Activated naive CD4-positive, alpha-beta T cell treated with anti-CD3 and anti-CD28 coated beads, Interleukin-2, amount 10 ng/mL, durations not matched to agents 7 days and 5 days (primary cell): ENCODE results near the gene BICRA.

Source experiments
- CTCF ChIA-PET: fragments of 350-600 bp; sonication (Branson Sonifier 250); formaldehyde crosslinking; loops from one replicate; lab custom pipeline; 2021; ENCODE audit warnings: antibody characterized with exemption; lab: Charles Lee
- DNase-seq: peaks from one replicate; pipeline ENCODE4 v3.0.0-alpha.2; 2020
- H3K27ac Mint-ChIP-seq: one replicate; pipeline ENCODE4 v1.8.0; 2021; ENCODE audit warnings: mild to moderate bottlenecking, moderate library complexity, mixed read lengths
- H3K27me3 Mint-ChIP-seq: one replicate; pipeline ENCODE4 v1.8.0; 2021; ENCODE audit warnings: mild to moderate bottlenecking, mixed read lengths
- H3K36me3 Mint-ChIP-seq: one replicate; pipeline ENCODE4 v1.8.0; 2021; ENCODE audit warnings: mixed read lengths
- H3K4me1 Mint-ChIP-seq: one replicate; pipeline ENCODE4 v1.8.0; 2021; ENCODE audit warnings: mixed read lengths
- H3K4me3 Mint-ChIP-seq: one replicate; pipeline ENCODE4 v1.8.0; 2021; ENCODE audit warnings: mild to moderate bottlenecking, moderate library complexity, mixed read lengths
- H3K9me3 Mint-ChIP-seq: one replicate; pipeline ENCODE4 v1.8.0; 2021; ENCODE audit warnings: mixed read lengths

Gene BICRA

GRCh38 chr19:47610902-47611301, 2.0 kb downstream of the BICRA start:
- Mint-ChIP-seq H3K36me3 (peaks cover 26% of the 10 kb centered on the region), H3K27ac (peak overlapping the region; percentile 89), H3K4me3 (peak overlapping the region; percentile 90), H3K4me1 (peaks cover 34% of the 10 kb centered on the region), H3K9me3 (no peaks in the 10 kb centered on the region), H3K27me3 (no peaks in the 10 kb centered on the region)
- CTCF ChIA-PET = interaction anchor here (0.6 to 1.0 kb wide), 5 partner anchors 8 to 127 kb away, joined by 3 to 6 read pairs (median 3); partner anchors contain the start of gene KPTN
- DNase-seq = no peak

- Mint-ChIP-seq H3K27ac (no peak overlapping the region), H3K4me1 (peaks cover 25% of the 10 kb centered on the region), H3K9me3 (no peaks in the 10 kb centered on the region), H3K36me3 (peaks cover 17% of the 10 kb centered on the region), H3K4me3 (no peak overlapping the region), H3K27me3 (no peaks in the 10 kb centered on the region)
- CTCF ChIA-PET = no interaction called here
- DNase-seq = no peak
These were observed 4.5 kb downstream of the BICRA start for GRCh38 chr19:47613165-47614020.

- no peak for DNase-seq
- H3K4me3 Mint-ChIP-seq = no peak overlapping the region
- peaks cover 17% of the 10 kb centered on the region for H3K36me3 Mint-ChIP-seq
- H3K4me1 Mint-ChIP-seq = peaks cover 25% of the 10 kb centered on the region
- H3K9me3 Mint-ChIP-seq = no peaks in the 10 kb centered on the region
- H3K27me3 Mint-ChIP-seq = no peaks in the 10 kb centered on the region
- no peak overlapping the region for H3K27ac Mint-ChIP-seq
- CTCF ChIA-PET = no interaction called here
These were observed 5.0 kb downstream of the BICRA start for GRCh38 chr19:47614021-47614295.

- Mint-ChIP-seq H3K9me3 (no peaks in the 10 kb centered on the region), H3K36me3 (peaks cover 16% of the 10 kb centered on the region), H3K4me1 (peaks cover 25% of the 10 kb centered on the region), H3K27me3 (no peaks in the 10 kb centered on the region), H3K27ac (no peak overlapping the region), H3K4me3 (no peak overlapping the region)
- DNase-seq = no peak
- CTCF ChIA-PET = no interaction called here
These were observed 5.6 kb downstream of the BICRA start for GRCh38 chr19:47614559-47614958.

- CTCF ChIA-PET = no interaction called here
These were observed 6.3 kb downstream of the BICRA start for GRCh38 chr19:47615230-47615629.

GRCh38 chr19:47615714-47616113, 6.8 kb downstream of the BICRA start:
- H3K9me3 Mint-ChIP-seq = no peaks in the 10 kb centered on the region
- peaks cover 16% of the 10 kb centered on the region for H3K36me3 Mint-ChIP-seq
- peaks cover 23% of the 10 kb centered on the region for H3K4me1 Mint-ChIP-seq
- no peak overlapping the region for H3K4me3 Mint-ChIP-seq
- no peaks in the 10 kb centered on the region for H3K27me3 Mint-ChIP-seq
- no peak for DNase-seq
- CTCF ChIA-PET = no interaction called here
- no peak overlapping the region for H3K27ac Mint-ChIP-seq

More at GRCh38 chr19:47615230-47615629, 6.3 kb downstream of the BICRA start:
- DNase-seq = no peak
- Mint-ChIP-seq H3K4me3 (no peak overlapping the region), H3K9me3 (no peaks in the 10 kb centered on the region), H3K27ac (peak overlapping the region; percentile 58), H3K36me3 (peaks cover 16% of the 10 kb centered on the region), H3K27me3 (no peaks in the 10 kb centered on the region), H3K4me1 (peaks cover 27% of the 10 kb centered on the region)

- Mint-ChIP-seq H3K27me3 (no peaks in the 10 kb centered on the region), H3K4me3 (no peak overlapping the region), H3K27ac (no peak overlapping the region), H3K36me3 (peaks cover 4% of the 10 kb centered on the region), H3K9me3 (no peaks in the 10 kb centered on the region), H3K4me1 (peaks cover 7% of the 10 kb centered on the region)
- no peak for DNase-seq
- CTCF ChIA-PET = interaction anchor here (1.1 kb wide), 1 partner anchor 8 kb away, joined by 3 read pairs; no protein-coding TSS in a partner anchor
These were observed 9.8 kb downstream of the BICRA start for GRCh38 chr19:47618771-47619170.

- H3K36me3 Mint-ChIP-seq = peaks cover 4% of the 10 kb centered on the region
- no peaks in the 10 kb centered on the region for H3K9me3 Mint-ChIP-seq
- H3K27ac Mint-ChIP-seq = no peak overlapping the region
- H3K4me1 Mint-ChIP-seq = peaks cover 8% of the 10 kb centered on the region
- H3K4me3 Mint-ChIP-seq = no peak overlapping the region
- H3K27me3 Mint-ChIP-seq = no peaks in the 10 kb centered on the region
- no peak for DNase-seq
- CTCF ChIA-PET = no interaction called here
These were observed 10.8 kb downstream of the BICRA start for GRCh38 chr19:47619763-47620162.

GRCh38 chr19:47623151-47623920, 14.4 kb downstream of the BICRA start:
- H3K27me3 Mint-ChIP-seq = no peaks in the 10 kb centered on the region
- no peaks in the 10 kb centered on the region for H3K36me3 Mint-ChIP-seq
- H3K9me3 Mint-ChIP-seq = no peaks in the 10 kb centered on the region
- CTCF ChIA-PET = interaction anchor here (1.2 kb wide), 1 partner anchor 62 kb away, joined by 6 read pairs; no protein-coding TSS in a partner anchor
- DNase-seq = no peak
- H3K4me1 Mint-ChIP-seq = peaks cover 5% of the 10 kb centered on the region
- no peak overlapping the region for H3K27ac Mint-ChIP-seq
- H3K4me3 Mint-ChIP-seq = no peak overlapping the region

- Mint-ChIP-seq H3K4me3 (no peak overlapping the region), H3K36me3 (no peaks in the 10 kb centered on the region), H3K9me3 (no peaks in the 10 kb centered on the region), H3K27me3 (no peaks in the 10 kb centered on the region), H3K4me1 (peaks cover 5% of the 10 kb centered on the region), H3K27ac (no peak overlapping the region)
- CTCF ChIA-PET = interaction anchor here (1.0 to 1.2 kb wide), 2 partner anchors 63 to 196 kb away, joined by 3 to 6 read pairs; no protein-coding TSS in a partner anchor
- DNase-seq = no peak
These were observed 15.0 kb downstream of the BICRA start for GRCh38 chr19:47623921-47624391.

- Mint-ChIP-seq H3K27me3 (no peaks in the 10 kb centered on the region), H3K9me3 (no peaks in the 10 kb centered on the region), H3K36me3 (no peaks in the 10 kb centered on the region), H3K4me3 (no peak overlapping the region), H3K27ac (no peak overlapping the region), H3K4me1 (peaks cover 2% of the 10 kb centered on the region)
- no peak for DNase-seq
- CTCF ChIA-PET = interaction anchor here (1.0 kb wide), 1 partner anchor 15 kb away, joined by 3 read pairs; no protein-coding TSS in a partner anchor
These were observed 16.7 kb downstream of the BICRA start for GRCh38 chr19:47625650-47626049.

- Mint-ChIP-seq H3K27me3 (no peaks in the 10 kb centered on the region), H3K36me3 (no peaks in the 10 kb centered on the region), H3K4me3 (no peak overlapping the region), H3K9me3 (no peaks in the 10 kb centered on the region), H3K4me1 (peaks cover 2% of the 10 kb centered on the region), H3K27ac (no peak overlapping the region)
- CTCF ChIA-PET = interaction anchor here (0.6 to 1.0 kb wide), 2 partner anchors 16 to 90 kb away, joined by 3 read pairs; no protein-coding TSS in a partner anchor
- DNase-seq = no peak
These were observed 17.3 kb downstream of the BICRA start for GRCh38 chr19:47626238-47626637.

- Mint-ChIP-seq H3K4me3 (no peak overlapping the region), H3K9me3 (no peaks in the 10 kb centered on the region), H3K27ac (no peak overlapping the region), H3K36me3 (no peaks in the 10 kb centered on the region), H3K27me3 (no peaks in the 10 kb centered on the region), H3K4me1 (peaks cover 2% of the 10 kb centered on the region)
- CTCF ChIA-PET = interaction anchor here (0.6 kb wide), 1 partner anchor 35 kb away, joined by 3 read pairs; no protein-coding TSS in a partner anchor
- no peak for DNase-seq
These were observed 19.3 kb downstream of the BICRA start for GRCh38 chr19:47628078-47628771.

- H3K36me3 Mint-ChIP-seq = no peaks in the 10 kb centered on the region
- H3K9me3 Mint-ChIP-seq = no peaks in the 10 kb centered on the region
- H3K4me1 Mint-ChIP-seq = no peaks in the 10 kb centered on the region
- no peak overlapping the region for H3K27ac Mint-ChIP-seq
- no peak for DNase-seq
- no peak overlapping the region for H3K4me3 Mint-ChIP-seq
- CTCF ChIA-PET = no interaction called here
- H3K27me3 Mint-ChIP-seq = no peaks in the 10 kb centered on the region
These were observed 21.7 kb downstream of the BICRA start for GRCh38 chr19:47630594-47630993.
